Fibroblast of the aortic adventitia (primary cell): Measurements from ENCODE around the gene LMO7. TPM values are rescaled to one million over a fixed set of nuclear protein-coding genes. Genes with fewer than 3 reads are reported as not detected.
"Not testable (repeated sequence)": the region's sequence is repeated elsewhere in the genome, so short reads cannot be mapped to it uniquely, and the experiment has no call there.

Experiments
- DNase-seq: peaks from one replicate; pipeline ENCODE4 v3.0.0-alpha.2; 2010; ENCODE audit warnings: low read depth
- H3K4me3 ChIP-seq: 2 replicates; pipeline ENCODE4 v1.5.1; 2011; ENCODE audit warnings: low read depth, mild to moderate bottlenecking, control low read depth, low read length, moderate library complexity
- total RNA-seq: library from RNA; depleted of rRNA; stranded (reverse); fragments of >200 nt; gene quantifications from 2 replicates; pipeline ENCODE4 v1.2.3, GENCODE V29; 2012; ENCODE audit warnings: low replicate concordance
- TF ChIP-seq, protein P1 (sequence below): IDR thresholded peaks from 2 replicates; pipeline ENCODE4 v1.5.1; 2011; ENCODE audit warnings: mild to moderate bottlenecking, low read length, control low read depth, inconsistent platforms; ENCODE audit not compliant: insufficient read depth

Gene LMO7
- total RNA-seq, 1 donor: 221 TPM

DNA sequence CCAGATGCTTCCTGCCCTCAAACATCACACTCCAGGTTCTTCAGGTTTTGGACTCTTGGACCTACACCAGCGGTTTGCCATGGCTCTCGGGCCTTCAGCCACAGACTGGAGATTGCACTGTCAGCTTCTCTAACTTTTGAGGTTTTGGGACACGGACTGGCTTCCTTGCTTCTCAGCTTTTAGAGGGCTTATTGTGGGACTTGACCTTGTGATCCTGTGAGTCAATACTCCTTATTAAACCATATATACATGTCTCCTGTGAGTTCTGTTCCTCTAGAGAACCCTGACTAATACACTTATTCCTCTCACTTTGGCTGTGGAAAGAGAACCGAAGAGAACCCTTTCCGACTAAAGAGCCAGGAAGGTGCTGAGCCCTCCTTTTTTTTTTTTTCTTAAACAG lies 53.6 kb downstream of the LMO7 start:
- H3K4me3 ChIP-seq: no peak overlapping the region
- TF ChIP-seq, protein P1, sequence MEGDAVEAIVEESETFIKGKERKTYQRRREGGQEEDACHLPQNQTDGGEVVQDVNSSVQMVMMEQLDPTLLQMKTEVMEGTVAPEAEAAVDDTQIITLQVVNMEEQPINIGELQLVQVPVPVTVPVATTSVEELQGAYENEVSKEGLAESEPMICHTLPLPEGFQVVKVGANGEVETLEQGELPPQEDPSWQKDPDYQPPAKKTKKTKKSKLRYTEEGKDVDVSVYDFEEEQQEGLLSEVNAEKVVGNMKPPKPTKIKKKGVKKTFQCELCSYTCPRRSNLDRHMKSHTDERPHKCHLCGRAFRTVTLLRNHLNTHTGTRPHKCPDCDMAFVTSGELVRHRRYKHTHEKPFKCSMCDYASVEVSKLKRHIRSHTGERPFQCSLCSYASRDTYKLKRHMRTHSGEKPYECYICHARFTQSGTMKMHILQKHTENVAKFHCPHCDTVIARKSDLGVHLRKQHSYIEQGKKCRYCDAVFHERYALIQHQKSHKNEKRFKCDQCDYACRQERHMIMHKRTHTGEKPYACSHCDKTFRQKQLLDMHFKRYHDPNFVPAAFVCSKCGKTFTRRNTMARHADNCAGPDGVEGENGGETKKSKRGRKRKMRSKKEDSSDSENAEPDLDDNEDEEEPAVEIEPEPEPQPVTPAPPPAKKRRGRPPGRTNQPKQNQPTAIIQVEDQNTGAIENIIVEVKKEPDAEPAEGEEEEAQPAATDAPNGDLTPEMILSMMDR: no peak
- no peak for DNase-seq

DNA sequence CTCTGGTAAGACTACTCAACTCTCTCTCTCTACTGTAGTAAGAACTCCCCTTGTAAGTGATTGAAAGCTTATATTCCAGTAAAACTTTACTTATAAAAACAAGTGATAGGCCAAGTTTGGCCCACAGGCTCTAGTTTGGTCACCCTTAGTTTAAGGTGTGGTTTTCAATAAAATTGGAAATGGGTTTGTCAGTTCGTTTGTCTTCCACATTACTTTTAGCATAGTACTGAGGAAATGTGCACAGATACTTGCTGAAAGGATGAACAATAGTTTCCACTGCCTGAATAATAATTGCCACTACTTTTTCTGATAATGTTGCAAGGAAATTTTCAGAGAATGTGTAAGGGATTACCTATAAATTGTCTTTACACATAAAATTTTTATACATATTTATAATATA lies 54.5 kb downstream of the LMO7 start:
- TF ChIP-seq, protein P1: no peak
- DNase-seq: no peak

DNA sequence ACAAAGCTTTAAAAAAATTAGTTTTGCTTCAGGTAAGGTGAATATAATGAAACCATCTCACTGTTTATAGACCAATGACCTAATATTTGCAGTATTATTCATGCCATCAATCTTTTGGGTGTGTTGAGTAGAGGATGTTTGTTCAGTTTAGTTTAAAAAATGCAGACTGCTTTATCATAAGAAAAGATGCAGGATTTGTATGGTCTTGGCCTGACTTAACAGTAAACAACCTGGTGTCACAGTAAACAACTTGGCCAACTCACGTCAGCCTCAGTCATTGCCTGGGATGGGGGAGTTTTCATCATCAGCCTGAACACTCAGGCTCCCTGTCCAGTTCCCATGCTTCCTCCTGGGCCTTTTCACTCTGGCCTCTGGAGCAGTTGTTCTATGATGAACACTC lies 55.1 kb downstream of the LMO7 start:
- DNase-seq: peak; percentile 22
- TF ChIP-seq, protein P1: no peak
- H3K4me3 ChIP-seq: no peak overlapping the region

More for the DNA sequence above, 54.5 kb downstream of the LMO7 start:
- no peak overlapping the region for H3K4me3 ChIP-seq

DNA sequence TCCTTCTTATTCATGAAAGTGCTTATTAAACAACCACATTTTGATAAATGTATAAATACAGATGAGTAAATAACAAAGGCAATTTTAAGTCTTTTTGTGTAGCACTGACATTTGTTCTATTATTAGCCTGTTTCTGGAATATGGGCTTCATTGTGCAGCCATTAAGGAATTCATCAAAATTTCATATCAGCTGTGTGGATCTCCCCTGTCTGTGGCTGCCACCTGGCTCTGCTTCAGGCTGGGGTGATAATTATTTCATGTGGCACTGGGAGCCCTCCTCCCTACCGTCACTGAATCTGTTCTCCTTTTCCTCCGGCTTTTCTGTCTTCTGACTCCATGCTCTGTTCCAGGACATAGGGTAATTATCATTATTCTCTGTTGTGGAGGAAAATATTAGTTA lies 57.1 kb downstream of the LMO7 start:
- TF ChIP-seq, protein P1: no peak
- DNase-seq: no peak
- no peak overlapping the region for H3K4me3 ChIP-seq

DNA sequence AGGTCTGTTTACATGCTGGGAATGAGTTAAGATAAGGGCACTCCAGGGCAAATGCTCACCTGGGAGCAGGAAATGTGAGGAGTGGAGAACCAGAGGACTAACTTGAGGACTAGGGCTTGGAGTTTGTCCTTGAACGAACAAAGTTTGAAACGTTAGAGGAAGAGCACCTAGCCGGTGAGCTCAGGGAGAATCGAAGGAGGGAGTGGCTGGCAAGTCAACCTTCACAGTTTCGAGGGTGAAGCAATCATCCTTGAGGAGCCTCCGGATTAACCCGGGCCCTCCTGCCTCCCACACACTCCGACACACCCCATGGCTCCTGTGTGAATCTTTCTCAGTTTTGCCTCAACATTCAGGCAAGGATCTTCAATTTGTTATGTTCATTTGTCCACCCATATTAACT lies 58.6 kb downstream of the LMO7 start:
- DNase-seq: no peak
- TF ChIP-seq, protein P1: no peak

DNA sequence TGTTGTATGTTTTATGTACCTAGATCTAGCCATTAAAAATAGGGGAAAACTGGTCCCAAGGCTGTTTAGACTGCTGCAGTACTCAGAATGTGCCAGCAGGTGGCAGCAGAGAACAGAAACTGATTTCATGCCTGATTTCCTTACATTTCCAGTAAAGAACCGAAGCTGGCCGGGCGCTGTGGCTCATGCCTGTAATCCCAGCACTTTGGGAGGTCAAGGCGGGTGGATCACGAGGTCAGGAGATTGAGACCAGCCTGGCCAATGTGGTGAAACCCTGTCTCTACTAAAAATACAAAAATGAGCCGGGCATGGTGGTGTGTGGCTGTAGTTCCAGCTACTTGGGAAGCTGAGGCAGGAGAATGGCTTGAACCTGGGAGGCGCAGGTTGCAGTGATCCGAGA lies 59.8 kb downstream of the LMO7 start:
- DNase-seq: peak; percentile 85
- H3K4me3 ChIP-seq: not testable (repeated sequence)
- TF ChIP-seq, protein P1: peak; percentile 88

More for the DNA sequence above, 58.6 kb downstream of the LMO7 start:
- H3K4me3 ChIP-seq: no peak overlapping the region

DNA sequence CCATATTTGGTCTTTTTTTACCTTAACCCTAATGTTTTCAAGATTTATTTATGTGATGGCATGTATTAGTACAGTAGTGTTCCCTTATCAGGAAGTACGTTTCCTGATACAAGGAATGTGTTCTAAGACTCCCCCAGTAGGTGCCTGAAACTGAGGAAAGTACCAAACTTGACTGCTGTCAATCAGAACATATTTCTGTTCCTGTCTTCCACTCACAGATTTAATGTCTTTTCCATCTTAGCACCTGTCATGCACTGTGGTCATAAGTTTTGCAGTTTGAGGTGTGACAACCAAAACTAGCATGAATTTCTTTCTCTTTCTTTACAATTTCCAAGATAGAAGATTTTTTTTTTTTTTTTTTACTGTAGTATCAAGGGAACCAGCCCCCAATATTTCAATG lies 62.9 kb downstream of the LMO7 start:
- H3K4me3 ChIP-seq: no peak overlapping the region
- TF ChIP-seq, protein P1: no peak
- DNase-seq: no peak

DNA sequence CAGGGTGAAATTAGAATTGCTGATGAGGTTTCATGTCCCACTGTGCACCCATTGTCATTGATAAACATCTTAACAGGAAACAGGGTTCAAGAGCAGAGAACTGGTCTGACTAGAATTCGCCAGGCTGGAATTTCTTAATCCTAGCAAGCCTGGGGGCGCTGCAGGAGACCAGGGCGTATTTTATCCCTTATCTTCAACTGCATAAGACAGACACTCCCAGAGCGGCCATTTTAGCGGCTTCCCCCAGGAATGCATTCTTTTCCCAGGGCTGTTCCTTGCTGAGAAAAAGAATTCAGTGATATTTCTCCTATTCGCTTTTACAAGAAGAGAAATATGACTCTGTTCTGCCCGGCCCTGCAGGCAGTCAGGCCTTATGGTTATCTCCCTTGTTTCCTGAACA lies 63.6 kb downstream of the LMO7 start:
- not testable (repeated sequence) for DNase-seq, H3K4me3 ChIP-seq
